ENCODE measurements around the gene BDH1.

GRCh38 chr3:197493049-197493448 is 62.7 kb downstream of the BDH1 start:
- TF ChIP-seq, protein P1, sequence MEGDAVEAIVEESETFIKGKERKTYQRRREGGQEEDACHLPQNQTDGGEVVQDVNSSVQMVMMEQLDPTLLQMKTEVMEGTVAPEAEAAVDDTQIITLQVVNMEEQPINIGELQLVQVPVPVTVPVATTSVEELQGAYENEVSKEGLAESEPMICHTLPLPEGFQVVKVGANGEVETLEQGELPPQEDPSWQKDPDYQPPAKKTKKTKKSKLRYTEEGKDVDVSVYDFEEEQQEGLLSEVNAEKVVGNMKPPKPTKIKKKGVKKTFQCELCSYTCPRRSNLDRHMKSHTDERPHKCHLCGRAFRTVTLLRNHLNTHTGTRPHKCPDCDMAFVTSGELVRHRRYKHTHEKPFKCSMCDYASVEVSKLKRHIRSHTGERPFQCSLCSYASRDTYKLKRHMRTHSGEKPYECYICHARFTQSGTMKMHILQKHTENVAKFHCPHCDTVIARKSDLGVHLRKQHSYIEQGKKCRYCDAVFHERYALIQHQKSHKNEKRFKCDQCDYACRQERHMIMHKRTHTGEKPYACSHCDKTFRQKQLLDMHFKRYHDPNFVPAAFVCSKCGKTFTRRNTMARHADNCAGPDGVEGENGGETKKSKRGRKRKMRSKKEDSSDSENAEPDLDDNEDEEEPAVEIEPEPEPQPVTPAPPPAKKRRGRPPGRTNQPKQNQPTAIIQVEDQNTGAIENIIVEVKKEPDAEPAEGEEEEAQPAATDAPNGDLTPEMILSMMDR (IDR thresholded peaks at IDR 0.05), result no peak
- TF ChIP-seq POLR2AphosphoS5 (IDR thresholded peaks at IDR 0.05), result no peak
